Nephron progenitor cell (in vitro differentiated cells): Measurements from ENCODE around the gene TECPR2.

ENCODE experiments used
- DNase-seq: peaks from one replicate; pipeline ENCODE4 v3.0.0; 2021
- H3K27ac Mint-ChIP-seq: 2 replicates; pipeline ENCODE4 v1.8.0; 2021; ENCODE audit warnings: mild to moderate bottlenecking, moderate library complexity, mixed read lengths
- H3K27me3 Mint-ChIP-seq: 2 replicates; pipeline ENCODE4 v1.8.0; 2021; ENCODE audit warnings: mild to moderate bottlenecking, low read depth, mixed read lengths; ENCODE audit not compliant: poor library complexity
- H3K36me3 Mint-ChIP-seq: 2 replicates; pipeline ENCODE4 v1.8.0; 2021; ENCODE audit warnings: low read depth, mixed read lengths
- H3K4me1 Mint-ChIP-seq: 2 replicates; pipeline ENCODE4 v1.8.0; 2021; ENCODE audit warnings: mixed read lengths
- H3K4me3 Mint-ChIP-seq: 2 replicates; pipeline ENCODE4 v1.8.0; 2021; ENCODE audit warnings: mild to moderate bottlenecking, moderate library complexity, mixed read lengths
- H3K9me3 Mint-ChIP-seq: 2 replicates; pipeline ENCODE4 v1.8.0; 2021; ENCODE audit warnings: mild to moderate bottlenecking, moderate library complexity, mixed read lengths
- TF ChIP-seq, protein P1 (sequence below): fragments of 200-600 bp; sonication (generic); IDR thresholded peaks from 2 replicates; pipeline ENCODE4 v1.5.0; 2021; ENCODE audit warnings: antibody characterized with exemption

TECPR2 gene

DNA sequence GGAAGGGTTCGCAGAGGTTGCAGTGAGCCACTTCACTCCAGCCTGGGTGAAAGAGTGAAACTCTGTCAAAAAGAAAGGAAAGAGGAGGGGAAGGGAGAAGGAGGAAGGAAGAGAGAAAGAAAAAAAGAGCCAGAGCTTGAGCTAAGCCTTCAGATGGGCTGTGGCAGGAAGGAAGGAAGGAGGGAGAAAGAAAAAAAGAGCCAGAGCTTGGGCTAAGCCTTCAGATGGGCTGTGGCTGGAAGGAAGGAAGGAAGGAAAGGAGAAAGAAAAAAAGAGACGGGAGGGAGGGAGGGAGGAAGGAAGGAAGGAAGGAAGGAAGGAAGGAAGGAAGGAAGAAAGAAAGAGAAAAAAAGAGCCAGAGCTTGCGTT lies 160.4 kb downstream of the TECPR2 start:
- no peak for DNase-seq
- H3K4me3 Mint-ChIP-seq: no peak overlapping the region
- TF ChIP-seq, protein P1, sequence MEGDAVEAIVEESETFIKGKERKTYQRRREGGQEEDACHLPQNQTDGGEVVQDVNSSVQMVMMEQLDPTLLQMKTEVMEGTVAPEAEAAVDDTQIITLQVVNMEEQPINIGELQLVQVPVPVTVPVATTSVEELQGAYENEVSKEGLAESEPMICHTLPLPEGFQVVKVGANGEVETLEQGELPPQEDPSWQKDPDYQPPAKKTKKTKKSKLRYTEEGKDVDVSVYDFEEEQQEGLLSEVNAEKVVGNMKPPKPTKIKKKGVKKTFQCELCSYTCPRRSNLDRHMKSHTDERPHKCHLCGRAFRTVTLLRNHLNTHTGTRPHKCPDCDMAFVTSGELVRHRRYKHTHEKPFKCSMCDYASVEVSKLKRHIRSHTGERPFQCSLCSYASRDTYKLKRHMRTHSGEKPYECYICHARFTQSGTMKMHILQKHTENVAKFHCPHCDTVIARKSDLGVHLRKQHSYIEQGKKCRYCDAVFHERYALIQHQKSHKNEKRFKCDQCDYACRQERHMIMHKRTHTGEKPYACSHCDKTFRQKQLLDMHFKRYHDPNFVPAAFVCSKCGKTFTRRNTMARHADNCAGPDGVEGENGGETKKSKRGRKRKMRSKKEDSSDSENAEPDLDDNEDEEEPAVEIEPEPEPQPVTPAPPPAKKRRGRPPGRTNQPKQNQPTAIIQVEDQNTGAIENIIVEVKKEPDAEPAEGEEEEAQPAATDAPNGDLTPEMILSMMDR: no peak

GRCh38 chr14:102523569-102524450 lies 161.1 kb downstream of the TECPR2 start:
- Mint-ChIP-seq H3K27me3 (peaks cover 11% of the 10 kb centered on the region), H3K36me3 (no peaks in the 10 kb centered on the region), H3K4me3 (no peak overlapping the region), H3K27ac (no peak overlapping the region), H3K9me3 (no peaks in the 10 kb centered on the region), H3K4me1 (peaks cover 25% of the 10 kb centered on the region)
- TF ChIP-seq, protein P1: no peak
- DNase-seq: no peak

More for the DNA sequence above, 160.4 kb downstream of the TECPR2 start:
- Mint-ChIP-seq H3K27ac (peak overlapping the region; percentile 31), H3K36me3 (no peaks in the 10 kb centered on the region), H3K9me3 (no peaks in the 10 kb centered on the region), H3K4me1 (peaks cover 25% of the 10 kb centered on the region), H3K27me3 (peaks cover 13% of the 10 kb centered on the region)

DNA sequence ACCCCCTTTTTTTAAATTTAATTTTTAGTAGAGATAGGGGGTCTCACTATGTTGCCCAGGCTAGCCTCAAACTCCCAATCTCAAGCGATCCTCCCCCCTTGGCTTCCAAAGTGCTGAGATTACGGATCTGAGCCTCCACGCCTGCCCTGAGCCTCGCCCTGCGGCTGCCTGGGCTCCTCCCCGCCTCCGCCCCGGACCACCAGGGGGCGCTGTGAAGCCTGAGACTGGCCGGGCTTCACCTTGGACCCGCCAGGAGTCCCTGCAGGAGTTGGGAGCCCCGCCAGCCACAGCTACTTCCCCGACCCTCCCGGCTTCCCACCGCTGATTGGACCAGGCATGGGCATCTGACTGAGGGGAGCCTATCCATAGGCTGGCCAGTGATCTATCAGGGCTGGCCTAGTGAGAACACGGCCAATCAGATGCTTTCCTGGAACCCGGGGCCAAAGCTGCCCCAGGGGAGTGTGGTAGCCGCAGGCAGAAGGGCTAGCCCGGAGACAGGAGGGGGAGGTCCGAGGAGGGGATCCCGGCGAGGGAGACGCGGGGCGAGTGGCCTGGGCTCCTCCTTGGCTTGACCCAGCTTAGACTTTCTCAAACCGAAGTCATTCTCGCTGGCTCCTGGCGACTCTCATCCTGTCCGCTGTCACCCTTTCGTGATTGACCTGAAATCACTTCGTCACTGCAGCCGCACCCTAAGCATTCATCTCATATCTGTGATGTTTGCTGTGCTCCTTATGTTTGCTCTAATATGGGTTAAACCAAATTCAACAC lies 161.9 kb downstream of the TECPR2 start:
- TF ChIP-seq, protein P1: peak; percentile 99
- peak overlapping the region; percentile 91 for H3K4me3 Mint-ChIP-seq
- H3K27me3 Mint-ChIP-seq: peaks cover 11% of the 10 kb centered on the region
- peaks cover 25% of the 10 kb centered on the region for H3K4me1 Mint-ChIP-seq
- peak; percentile 100 for DNase-seq
- H3K36me3 Mint-ChIP-seq: no peaks in the 10 kb centered on the region
- no peaks in the 10 kb centered on the region for H3K9me3 Mint-ChIP-seq
- peak overlapping the region; percentile 89 for H3K27ac Mint-ChIP-seq

- Mint-ChIP-seq H3K27ac (peak overlapping the region; percentile 89), H3K9me3 (no peaks in the 10 kb centered on the region), H3K4me3 (peak overlapping the region; percentile 91), H3K4me1 (peaks cover 25% of the 10 kb centered on the region), H3K36me3 (no peaks in the 10 kb centered on the region), H3K27me3 (peaks cover 5% of the 10 kb centered on the region)
- no peak for DNase-seq
- TF ChIP-seq, protein P1: no peak
Observed at GRCh38 chr14:102525219-102525928, 162.6 kb downstream of the TECPR2 start.

- peaks cover 31% of the 10 kb centered on the region for H3K4me1 Mint-ChIP-seq
- H3K9me3 Mint-ChIP-seq: no peaks in the 10 kb centered on the region
- TF ChIP-seq, protein P1: no peak
- no peak for DNase-seq
- H3K27me3 Mint-ChIP-seq: peaks cover 4% of the 10 kb centered on the region
- H3K36me3 Mint-ChIP-seq: no peaks in the 10 kb centered on the region
- no peak overlapping the region for H3K27ac Mint-ChIP-seq
- peak overlapping the region; percentile 91 for H3K4me3 Mint-ChIP-seq
Observed at GRCh38 chr14:102525929-102526497, 163.3 kb downstream of the TECPR2 start.
